Kidney epithelial cell (primary cell): Measurements from ENCODE around the gene ACAD11. TPM values are rescaled to one million over a fixed set of nuclear protein-coding genes. Genes with fewer than 3 reads are reported as not detected.

Experiments used
- DNase-seq: peaks from one replicate; pipeline ENCODE4 v3.0.0-alpha.2; 2010; ENCODE audit warnings: low read depth
- H3K27me3 ChIP-seq: 2 replicates; pipeline ENCODE4 v1.6.0; 2011; ENCODE audit warnings: low read length; ENCODE audit not compliant: control insufficient read depth, insufficient read depth
- H3K36me3 ChIP-seq: 2 replicates; pipeline ENCODE4 v1.5.1; 2011; ENCODE audit warnings: low read length; ENCODE audit not compliant: control insufficient read depth, insufficient read depth
- H3K4me3 ChIP-seq: 2 replicates; pipeline ENCODE4 v1.5.1; 2011; ENCODE audit warnings: low read depth, mild to moderate bottlenecking, control low read depth, low read length
- total RNA-seq: library from RNA; depleted of rRNA; stranded (reverse); fragments of >200 nt; gene quantifications from 2 replicates; pipeline ENCODE4 v1.2.3, GENCODE V29; 2015
- TF ChIP-seq, protein P1 (sequence below): IDR thresholded peaks from 2 replicates; pipeline ENCODE4 v1.5.1; 2011; ENCODE audit warnings: mild to moderate bottlenecking, moderate library complexity, low read length, control low read depth, inconsistent platforms; ENCODE audit not compliant: insufficient read depth, poor library complexity, severe bottlenecking

Gene ACAD11
- total RNA-seq, 1 donor from 2014 or later = 24.7 TPM

DNA sequence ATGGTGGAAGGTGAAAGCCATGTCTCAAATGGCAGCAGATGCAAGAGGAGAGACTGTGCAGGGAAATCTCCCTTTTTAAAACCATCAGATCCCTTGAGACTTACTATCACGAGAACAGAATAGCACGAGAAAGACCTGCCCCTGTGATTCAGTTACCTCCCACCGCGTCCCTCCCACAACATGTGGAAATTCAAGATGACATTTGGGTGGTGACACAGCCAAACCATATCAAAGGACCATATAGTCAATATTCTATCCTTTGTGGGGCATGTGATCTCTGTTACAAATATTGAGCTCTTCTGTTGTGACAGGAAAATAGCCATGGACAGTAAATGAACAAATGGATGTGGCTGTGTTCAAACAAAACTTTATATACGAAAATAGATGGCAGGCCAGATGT lies 139.7 kb downstream of the ACAD11 start:
- DNase-seq = no peak
- TF ChIP-seq, protein P1, sequence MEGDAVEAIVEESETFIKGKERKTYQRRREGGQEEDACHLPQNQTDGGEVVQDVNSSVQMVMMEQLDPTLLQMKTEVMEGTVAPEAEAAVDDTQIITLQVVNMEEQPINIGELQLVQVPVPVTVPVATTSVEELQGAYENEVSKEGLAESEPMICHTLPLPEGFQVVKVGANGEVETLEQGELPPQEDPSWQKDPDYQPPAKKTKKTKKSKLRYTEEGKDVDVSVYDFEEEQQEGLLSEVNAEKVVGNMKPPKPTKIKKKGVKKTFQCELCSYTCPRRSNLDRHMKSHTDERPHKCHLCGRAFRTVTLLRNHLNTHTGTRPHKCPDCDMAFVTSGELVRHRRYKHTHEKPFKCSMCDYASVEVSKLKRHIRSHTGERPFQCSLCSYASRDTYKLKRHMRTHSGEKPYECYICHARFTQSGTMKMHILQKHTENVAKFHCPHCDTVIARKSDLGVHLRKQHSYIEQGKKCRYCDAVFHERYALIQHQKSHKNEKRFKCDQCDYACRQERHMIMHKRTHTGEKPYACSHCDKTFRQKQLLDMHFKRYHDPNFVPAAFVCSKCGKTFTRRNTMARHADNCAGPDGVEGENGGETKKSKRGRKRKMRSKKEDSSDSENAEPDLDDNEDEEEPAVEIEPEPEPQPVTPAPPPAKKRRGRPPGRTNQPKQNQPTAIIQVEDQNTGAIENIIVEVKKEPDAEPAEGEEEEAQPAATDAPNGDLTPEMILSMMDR = no peak
- Histone ChIP-seq H3K27me3 (no peaks in the 10 kb centered on the region), H3K4me3 (no peak overlapping the region), H3K36me3 (no peaks in the 10 kb centered on the region)

DNA sequence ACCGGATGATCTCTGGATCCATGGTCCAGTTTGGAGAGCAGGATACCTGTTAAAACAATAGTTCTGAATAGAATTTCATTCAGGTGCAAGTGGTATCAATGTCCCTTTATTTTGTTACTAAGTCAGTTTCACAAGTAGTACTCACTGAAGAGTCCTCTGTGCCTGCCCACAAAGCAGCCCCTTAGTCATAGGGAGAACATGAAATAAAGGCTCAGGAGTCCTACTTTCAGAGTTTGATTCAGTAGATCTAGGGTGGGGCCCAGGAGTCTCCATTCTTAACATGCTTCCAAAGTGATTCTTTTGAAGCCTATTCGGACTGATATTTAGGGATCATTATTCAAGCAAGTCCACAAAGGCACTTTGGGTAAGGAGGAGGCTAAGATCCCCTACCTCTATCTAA lies 142.3 kb downstream of the ACAD11 start:
- Histone ChIP-seq H3K4me3 (no peak overlapping the region), H3K36me3 (peaks cover 2% of the 10 kb centered on the region), H3K27me3 (no peaks in the 10 kb centered on the region)
- TF ChIP-seq, protein P1 = no peak
- DNase-seq = no peak

DNA sequence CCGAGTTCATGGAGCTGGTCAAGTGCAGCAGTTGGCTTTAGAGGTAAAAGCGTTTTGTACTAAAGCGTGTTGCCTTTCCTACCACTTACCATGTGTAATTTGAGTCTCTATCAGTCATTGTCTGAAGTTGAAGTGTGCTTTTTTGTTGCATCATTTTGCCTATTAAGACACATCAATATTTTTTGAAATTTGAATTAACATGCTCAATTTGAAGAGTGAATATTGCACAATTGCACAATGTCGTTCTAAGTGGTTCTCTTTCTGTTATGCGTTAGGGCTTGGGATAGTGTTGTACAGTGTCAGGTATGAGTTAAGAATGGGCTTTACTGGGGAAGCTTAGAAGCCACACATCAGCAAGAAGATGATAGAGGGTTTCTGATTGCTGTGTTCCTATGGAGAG lies 146.6 kb downstream of the ACAD11 start:
- H3K4me3 ChIP-seq = no peak overlapping the region
- H3K36me3 ChIP-seq = peaks cover 2% of the 10 kb centered on the region
- no peak for DNase-seq
- no peaks in the 10 kb centered on the region for H3K27me3 ChIP-seq
- TF ChIP-seq, protein P1 = no peak

DNA sequence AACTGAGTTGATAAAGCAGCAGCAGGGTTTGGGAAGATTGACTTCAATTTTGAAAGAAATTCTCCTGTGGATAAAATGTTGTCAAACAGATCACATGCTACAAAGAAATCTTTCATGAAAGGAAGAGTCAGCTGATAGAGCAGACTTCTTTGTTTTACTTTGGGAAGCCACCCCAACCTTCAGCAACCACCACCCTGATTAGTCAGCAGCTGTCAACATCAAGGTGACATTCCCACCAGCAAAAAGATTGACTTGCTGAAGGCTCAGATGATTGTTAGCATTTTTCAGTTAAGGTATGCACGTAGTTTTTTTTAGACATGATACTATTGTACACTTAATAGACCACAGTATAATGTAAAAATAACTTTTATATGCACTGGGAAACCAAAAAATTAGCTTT lies 150.1 kb downstream of the ACAD11 start:
- Histone ChIP-seq H3K27me3 (no peaks in the 10 kb centered on the region), H3K4me3 (no peak overlapping the region), H3K36me3 (peaks cover 2% of the 10 kb centered on the region)
- TF ChIP-seq, protein P1 = no peak
- DNase-seq = no peak

DNA sequence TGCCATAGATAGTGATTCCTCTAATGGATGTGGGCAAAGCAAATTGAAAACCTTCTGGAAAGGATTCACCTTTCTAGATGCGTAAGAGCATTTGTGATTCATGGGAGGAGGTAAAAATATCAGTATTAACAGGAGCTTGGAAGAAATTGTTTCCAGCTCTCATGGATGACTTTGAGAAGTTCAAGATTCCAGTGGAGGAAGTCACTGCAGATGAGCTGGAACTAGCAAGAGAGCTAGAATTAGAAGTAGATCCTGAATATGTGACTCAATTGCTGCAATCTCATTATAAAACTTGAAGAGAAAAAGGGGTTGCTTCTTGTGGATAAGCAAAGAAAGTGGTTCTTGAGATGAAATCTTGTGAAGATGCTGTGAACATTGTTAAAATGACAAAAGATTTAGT lies 150.5 kb downstream of the ACAD11 start:
- TF ChIP-seq, protein P1 = no peak
- H3K36me3 ChIP-seq = peaks cover 2% of the 10 kb centered on the region
- H3K27me3 ChIP-seq = no peaks in the 10 kb centered on the region
- no peak for DNase-seq
- H3K4me3 ChIP-seq = no peak overlapping the region

Other genes starting within 250 kb of the ACAD11 start
- 36.1 and 38.9 TPM in 2 replicates for gene DNAJC13, start 242.3 kb downstream of the ACAD11 start, total RNA-seq
- gene ACKR4, start 62.5 kb downstream of the ACAD11 start, total RNA-seq = not detected in 2 replicates
- 20.6 and 37.3 TPM in 2 replicates for gene UBA5, start 520 bp upstream of the ACAD11 start, total RNA-seq
- 16.8 and 23.3 TPM in 2 replicates for gene NPHP3, start 62.6 kb upstream of the ACAD11 start, total RNA-seq